B cell (primary cell): Measurements from ENCODE around the gene CAPN14.

ENCODE experiments used
- CTCF ChIP-seq: fragments of 200-600 bp; IDR thresholded peaks from one replicate; pipeline ENCODE4 v1.8.0; 2022; ENCODE audit warnings: antibody characterized with exemption, mild to moderate bottlenecking
- EZH2 ChIP-seq: IDR thresholded peaks from 2 replicates; pipeline ENCODE4 v1.6.1; 2012; ENCODE audit warnings: borderline replicate concordance, low read depth, mild to moderate bottlenecking, moderate library complexity, low read length; ENCODE audit not compliant: insufficient read depth, poor library complexity, severe bottlenecking

GRCh38 chr2:31199206-31199605, 18.1 kb downstream of the CAPN14 start:
- TF ChIP-seq CTCF = no peak
- TF ChIP-seq EZH2 = no peak
